Endothelial cell of umbilical vein (primary cell): ENCODE data around the gene LRRC8D.

Experiments used
- CTCF ChIP-seq, 2 donors: IDR thresholded peaks; 1 replicate in 1 of 2; 2 replicates in 1 of 2; pipeline ENCODE4 v1.5.1; 2011; ENCODE audit warnings: low read length in 2 of 2, mild to moderate bottlenecking in 2 of 2, moderate library complexity in 2 of 2, control low read depth in 1 of 2, inconsistent platforms in 1 of 2, low read depth in 1 of 2; ENCODE audit not compliant: insufficient read depth in 1 of 2; ENCODE audit errors: extremely low read depth in 1 of 2
- MAX ChIP-seq: IDR thresholded peaks from 2 replicates; pipeline ENCODE4 v1.6.1; 2011; ENCODE audit not compliant: insufficient read depth, insufficient read length
- MYC ChIP-seq: IDR thresholded peaks from one replicate; pipeline ENCODE4 v1.6.1; 2011; ENCODE audit warnings: mild to moderate bottlenecking, low read depth, low read length

DNA sequence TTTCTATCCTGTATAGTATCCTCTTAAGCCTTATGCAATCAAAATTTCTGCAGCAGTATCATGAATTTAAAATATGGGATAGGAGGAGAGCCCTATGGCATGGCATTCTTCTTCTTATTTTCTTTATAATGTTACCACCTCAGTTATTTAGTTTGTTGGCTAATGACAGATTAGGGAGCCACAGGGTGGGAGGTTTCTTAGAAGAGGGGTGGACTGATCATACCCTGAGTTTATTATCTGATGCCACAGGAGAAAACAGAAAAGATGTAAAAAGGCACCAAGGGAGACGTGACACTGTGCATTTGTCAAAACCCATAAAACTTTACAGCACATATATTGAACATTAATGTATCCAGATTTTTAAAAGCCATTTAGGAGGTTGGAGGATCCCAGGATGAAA lies 66.9 kb downstream of the LRRC8D start:
- no peak for TF ChIP-seq MAX
- TF ChIP-seq CTCF (IDR thresholded peaks at IDR 0.05; ENCODE audit: extremely low read depth in 1 of 2, insufficient read depth in 1 of 2, low read depth in 1 of 2, low read length in 2 of 2): no peak
- TF ChIP-seq MYC: no peak
